Measurements from ENCODE around the gene FAM219A. TPM values are rescaled to one million over a fixed set of nuclear protein-coding genes. Genes with fewer than 3 reads are reported as not detected.

Gene FAM219A
- total and polyA plus RNA-seq, 7 donors: 3.0 to 10.2 (median 7.9) TPM

DNA sequence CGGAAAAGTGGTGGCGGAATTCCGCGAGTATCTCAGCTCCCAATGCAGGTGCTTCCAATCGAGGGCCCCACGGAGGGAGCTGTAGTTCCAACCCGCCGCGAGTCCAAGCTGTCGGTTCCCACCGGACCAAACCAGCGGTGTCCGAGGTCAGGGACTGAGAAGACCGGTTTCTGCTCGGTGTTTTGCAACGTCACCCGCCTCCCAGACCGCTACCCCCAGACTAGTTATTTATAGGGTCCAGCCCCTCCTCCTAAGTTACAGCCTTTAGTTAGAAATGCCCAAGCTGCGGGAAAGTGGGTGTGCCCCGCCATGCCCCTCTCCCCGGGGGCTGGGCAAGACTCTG is 81.0 kb downstream of the FAM219A start:
- intact Hi-C loops (cut with DNase I): loop anchor here (5.0 to 10.0 kb wide), 3 partner anchors 80 to 563 kb away; partner anchors contain the start of genes DNAI1, FAM219A and UBE2R2
- no peaks in the 10 kb centered on the region for H3K9me3 ChIP-seq
- H3K36me3 ChIP-seq: peaks cover 0 to 1% (median under 1%) of the 10 kb centered on the region in 4 donors
- peaks cover 0 to 71% (median 54%) of the 10 kb centered on the region in 4 donors for H3K4me1 ChIP-seq
- H3K4me3 ChIP-seq: peak overlapping the region; percentile 65 to 80 (median 78)
- no peaks in the 10 kb centered on the region for H3K27me3 ChIP-seq
- DNase-seq: no peak
- TF ChIP-seq POLR2AphosphoS5 (IDR thresholded peaks at IDR 0.05): no peak
- no peak for TF ChIP-seq EP300 (IDR thresholded peaks at IDR 0.05)
- TF ChIP-seq, protein P1, sequence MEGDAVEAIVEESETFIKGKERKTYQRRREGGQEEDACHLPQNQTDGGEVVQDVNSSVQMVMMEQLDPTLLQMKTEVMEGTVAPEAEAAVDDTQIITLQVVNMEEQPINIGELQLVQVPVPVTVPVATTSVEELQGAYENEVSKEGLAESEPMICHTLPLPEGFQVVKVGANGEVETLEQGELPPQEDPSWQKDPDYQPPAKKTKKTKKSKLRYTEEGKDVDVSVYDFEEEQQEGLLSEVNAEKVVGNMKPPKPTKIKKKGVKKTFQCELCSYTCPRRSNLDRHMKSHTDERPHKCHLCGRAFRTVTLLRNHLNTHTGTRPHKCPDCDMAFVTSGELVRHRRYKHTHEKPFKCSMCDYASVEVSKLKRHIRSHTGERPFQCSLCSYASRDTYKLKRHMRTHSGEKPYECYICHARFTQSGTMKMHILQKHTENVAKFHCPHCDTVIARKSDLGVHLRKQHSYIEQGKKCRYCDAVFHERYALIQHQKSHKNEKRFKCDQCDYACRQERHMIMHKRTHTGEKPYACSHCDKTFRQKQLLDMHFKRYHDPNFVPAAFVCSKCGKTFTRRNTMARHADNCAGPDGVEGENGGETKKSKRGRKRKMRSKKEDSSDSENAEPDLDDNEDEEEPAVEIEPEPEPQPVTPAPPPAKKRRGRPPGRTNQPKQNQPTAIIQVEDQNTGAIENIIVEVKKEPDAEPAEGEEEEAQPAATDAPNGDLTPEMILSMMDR (IDR thresholded peaks at IDR 0.05): no peak
- no peak for TF ChIP-seq POLR2A (IDR thresholded peaks at IDR 0.05)
- WGBS, 2 donors: 2 to 4% methylated on average over 21 of the region's 21 CpGs
- H3K27ac ChIP-seq: peak overlapping the region; percentile 79 to 92 (median 90)

DNA sequence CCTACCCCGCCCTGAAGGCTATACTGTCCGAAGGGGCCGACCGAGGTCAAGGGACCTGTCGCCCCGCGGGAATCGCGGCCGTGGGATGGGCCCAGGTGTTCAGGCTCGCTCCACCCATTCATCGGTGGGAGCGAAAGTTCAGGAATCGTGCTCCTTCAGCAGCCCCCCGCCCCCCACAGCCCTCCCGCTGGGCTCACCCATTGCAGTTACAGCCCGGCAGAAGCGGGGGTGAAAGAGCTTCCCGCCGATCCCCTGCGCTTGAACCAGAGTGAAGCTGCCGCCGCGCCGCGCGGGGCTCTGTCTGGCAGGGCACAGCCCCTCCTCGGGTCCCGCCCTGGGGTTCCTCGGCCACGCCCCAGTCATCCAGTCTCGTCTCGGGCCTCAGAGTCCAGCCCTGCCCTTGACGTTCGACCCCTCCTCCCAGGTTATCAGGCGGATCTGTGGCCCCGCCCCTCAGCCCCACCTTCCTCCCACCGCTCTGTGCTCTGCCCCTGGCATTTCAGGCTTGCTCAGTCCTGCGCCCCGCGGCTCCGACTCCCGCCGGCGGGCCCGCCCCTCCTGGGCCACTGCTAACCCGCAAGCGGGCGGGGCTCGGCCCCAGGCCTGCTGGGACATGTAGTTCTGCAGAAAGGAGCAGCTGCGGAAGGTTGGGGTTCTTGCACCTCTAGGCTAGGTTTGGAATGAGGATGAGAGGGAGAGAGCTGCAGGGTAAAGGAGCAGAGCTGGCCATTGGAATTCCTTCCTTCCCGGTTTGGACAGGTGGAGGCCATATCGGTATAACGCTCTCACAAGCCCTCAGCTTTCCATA is 81.6 kb downstream of the FAM219A start, which contains the start of gene MYORG:
TSS of gene MYORG (minus strand) at position 303 of the 808 bp plus-strand sequence. CDS start 3,955 bp downstream, outside the sequence.
- DNase-seq: peak; percentile 96
- Histone ChIP-seq H3K4me1 (peaks cover 0 to 73% (median 55%) of the 10 kb centered on the region in 4 donors), H3K27me3 (no peaks in the 10 kb centered on the region), H3K4me3 (peak within 1 kb of the TSS; percentile 65 to 80 (median 78)), H3K36me3 (peaks cover 0 to 7% (median 4%) of the 10 kb centered on the region in 4 donors), H3K9me3 (no peaks in the 10 kb centered on the region), H3K27ac (peak within 1 kb of the TSS; percentile 79 to 92 (median 90))
- intact Hi-C loops (cut with DNase I): loop anchor here (5.0 to 10.0 kb wide), 3 partner anchors 81 to 562 kb away; partner anchors contain the start of genes DNAI1, FAM219A and UBE2R2
- 1% methylated on average over 54 of the region's 54 CpGs for WGBS, 2 donors
- TF ChIP-seq POLR2AphosphoS5 (IDR thresholded peaks at IDR 0.05) (peak; percentile 85 to 94 (median 93)), EP300 (IDR thresholded peaks at IDR 0.05) (no peak), POLR2A (IDR thresholded peaks at IDR 0.05) (peak; percentile 83 to 94)
- TF ChIP-seq, protein P1 (IDR thresholded peaks at IDR 0.05): no peak

DNA sequence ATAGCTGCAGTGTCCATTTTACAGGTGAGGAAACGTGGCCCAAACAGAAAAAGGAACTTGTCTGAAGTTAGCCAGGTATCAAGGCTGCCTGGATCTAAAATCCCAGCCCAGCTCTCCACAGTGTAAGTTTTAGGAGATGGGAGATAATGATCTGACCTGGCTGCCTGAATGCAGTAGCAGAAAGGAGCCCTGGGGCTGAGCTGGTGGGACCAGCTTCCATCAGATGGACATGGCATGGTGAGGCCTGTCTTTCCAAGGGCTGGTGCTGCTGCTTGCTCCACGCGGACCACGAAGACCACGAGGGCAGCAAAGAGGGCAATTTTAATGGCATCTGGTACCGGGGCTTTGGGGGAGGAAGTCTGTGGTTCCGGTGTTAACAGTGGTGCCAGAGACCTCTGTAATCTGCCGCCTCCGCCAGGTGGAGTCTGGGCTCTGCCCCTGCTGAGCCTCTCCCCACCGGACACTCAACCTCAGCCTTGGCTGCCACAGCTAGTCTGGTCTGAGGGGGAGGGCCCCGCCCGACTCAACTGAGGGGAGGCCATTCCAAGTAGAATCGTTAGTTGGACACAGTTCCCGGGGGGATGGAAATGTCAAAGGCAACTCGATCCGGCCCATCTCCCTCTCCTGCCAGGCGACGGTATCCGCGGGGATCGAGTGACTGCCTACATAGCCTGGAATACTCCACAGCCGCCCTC is 82.3 kb downstream of the FAM219A start:
- Histone ChIP-seq H3K27me3 (no peaks in the 10 kb centered on the region), H3K36me3 (peaks cover 6 to 15% (median 12%) of the 10 kb centered on the region in 4 donors), H3K9me3 (no peaks in the 10 kb centered on the region), H3K4me3 (peak overlapping the region; percentile 65 to 80 (median 78)), H3K27ac (peak overlapping the region; percentile 79 to 92 (median 90)), H3K4me1 (peaks cover 0 to 75% (median 55%) of the 10 kb centered on the region in 4 donors)
- peak; percentile 80 for DNase-seq
- intact Hi-C loops (cut with DNase I): loop anchor here (5.0 to 10.0 kb wide), 3 partner anchors 81 to 561 kb away; partner anchors contain the start of genes DNAI1, FAM219A and UBE2R2
- WGBS, 2 donors: 2 to 8% methylated on average over 22 of the region's 22 CpGs
- TF ChIP-seq, protein P1 (IDR thresholded peaks at IDR 0.05): peak in 1 of 4 experiments; percentile 14
- no peak for TF ChIP-seq POLR2A (IDR thresholded peaks at IDR 0.05)
- TF ChIP-seq POLR2AphosphoS5 (IDR thresholded peaks at IDR 0.05): no peak

DNA sequence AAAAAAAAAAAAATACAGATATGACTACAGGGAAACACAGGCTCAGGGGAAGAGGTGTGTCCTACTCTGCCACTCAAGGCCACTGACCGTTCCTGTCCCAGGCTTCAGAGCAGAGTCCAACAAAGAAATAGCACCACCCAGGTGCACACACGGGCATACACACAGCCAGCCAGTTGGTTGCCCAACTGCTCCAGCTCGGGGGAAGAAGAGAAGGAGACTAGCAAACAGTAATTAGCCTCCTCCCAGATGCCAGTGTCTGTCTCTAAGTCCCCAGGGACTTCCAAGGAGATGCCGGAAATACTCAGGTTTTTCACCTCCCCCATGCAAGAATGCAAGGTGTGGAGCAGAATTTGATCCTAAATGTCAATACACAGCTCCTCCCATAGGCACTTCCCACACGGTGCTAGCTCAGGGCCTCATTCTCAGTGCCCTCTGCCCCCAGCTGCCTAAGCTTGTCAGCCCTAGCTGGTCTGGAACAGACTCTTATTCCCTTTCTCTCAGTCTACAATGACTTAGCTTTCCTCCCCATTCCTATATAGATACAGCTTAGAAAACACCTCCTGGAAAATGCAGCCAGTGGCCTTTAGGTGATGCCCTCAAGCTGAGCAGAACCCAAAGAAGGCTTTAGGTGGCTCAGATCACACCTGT is 83.3 kb downstream of the FAM219A start:
- peak overlapping the region in 3 of 4 donors; percentile 88 to 92 (median 92) for H3K27ac ChIP-seq
- peaks cover 0 to 76% (median 57%) of the 10 kb centered on the region in 4 donors for H3K4me1 ChIP-seq
- WGBS, 2 donors: 16 to 56% methylated on average over 5 of the region's 5 CpGs
- peaks cover 9 to 25% (median 18%) of the 10 kb centered on the region in 4 donors for H3K36me3 ChIP-seq
- DNase-seq: no peak
- no peak for TF ChIP-seq POLR2A (IDR thresholded peaks at IDR 0.05)
- TF ChIP-seq, protein P1 (IDR thresholded peaks at IDR 0.05): no peak
- no peak for TF ChIP-seq POLR2AphosphoS5 (IDR thresholded peaks at IDR 0.05)
- no peak for TF ChIP-seq EP300 (IDR thresholded peaks at IDR 0.05)
- H3K4me3 ChIP-seq: peak overlapping the region in 2 of 4 donors; percentile 77 to 80
- H3K9me3 ChIP-seq: no peaks in the 10 kb centered on the region
- no peaks in the 10 kb centered on the region for H3K27me3 ChIP-seq
- intact Hi-C loops (cut with DNase I): loop anchor here (5.0 to 10.0 kb wide), 3 partner anchors 82 to 560 kb away; partner anchors contain the start of genes DNAI1, FAM219A and UBE2R2
